HG03135 (cell line): Measurements from ENCODE around the gene MRNIP.

Experiments used
- ATAC-seq: cut with Tn5 transposase; IDR thresholded peaks from one replicate; pipeline ENCODE4 v1.9.1; 2021; ENCODE audit warnings: mild to moderate bottlenecking, moderate library complexity; ENCODE audit not compliant: unreplicated experiment

Gene MRNIP

GRCh38 chr5:179805529-179806249 lies 52.9 kb downstream of the MRNIP start:
- peak; percentile 23 for ATAC-seq

GRCh38 chr5:179805070-179805528 lies 53.5 kb downstream of the MRNIP start:
- ATAC-seq = no peak

GRCh38 chr5:179804555-179804947 lies 54.1 kb downstream of the MRNIP start:
- no peak for ATAC-seq

- ATAC-seq = no peak
Measured at GRCh38 chr5:179803651-179804554, 54.7 kb downstream of the MRNIP start.

GRCh38 chr5:179802950-179803562 lies 55.6 kb downstream of the MRNIP start:
- no peak for ATAC-seq

- ATAC-seq = no peak
Measured at GRCh38 chr5:179802207-179802883, 56.3 kb downstream of the MRNIP start.

GRCh38 chr5:179801304-179802206 lies 57.1 kb downstream of the MRNIP start:
- no peak for ATAC-seq

- no peak for ATAC-seq
Measured at GRCh38 chr5:179800696-179801201, 57.9 kb downstream of the MRNIP start.

GRCh38 chr5:179800071-179800695 lies 58.4 kb downstream of the MRNIP start:
- ATAC-seq = no peak

GRCh38 chr5:179799644-179799973 lies 59.0 kb downstream of the MRNIP start:
- ATAC-seq = no peak

GRCh38 chr5:179798771-179799643 lies 59.6 kb downstream of the MRNIP start:
- ATAC-seq = no peak

- ATAC-seq = no peak
Measured at GRCh38 chr5:179798144-179798770, 60.4 kb downstream of the MRNIP start.

- no peak for ATAC-seq
Measured at GRCh38 chr5:179797741-179798140, 60.9 kb downstream of the MRNIP start.

GRCh38 chr5:179796877-179797608 lies 61.6 kb downstream of the MRNIP start:
- no peak for ATAC-seq

GRCh38 chr5:179795863-179796833 lies 62.5 kb downstream of the MRNIP start:
- ATAC-seq = peak; percentile 66
